Panc1 (cell line): Measurements from ENCODE around the gene SLC9A9. TPM values are rescaled to one million over a fixed set of nuclear protein-coding genes. Genes with fewer than 3 reads are reported as not detected.

Source experiments
- ATAC-seq: fragments of 200-7000 bp; cut with Tn5 transposase; 2 replicates; pipeline ENCODE4 v1.9.1; 2020; ENCODE audit warnings: mild to moderate bottlenecking, moderate library complexity
- BruUV-seq: library from RNA; stranded (reverse); fragments of 400-500 nt; replicated peaks from 2 replicates; lab custom pipeline; 2021; lab: Mats Ljungman, UMichigan
- CTCF ChIA-PET: fragments of 300-600 bp; sonication (Branson Sonifier 250); formaldehyde crosslinking; loops from one replicate; lab custom pipeline; 2022; ENCODE audit warnings: antibody characterized with exemption; lab: Charles Lee
- POLR2A ChIA-PET: fragments of 300-600 bp; sonication (Branson Sonifier 250); formaldehyde crosslinking; loops from one replicate; lab custom pipeline; 2022; ENCODE audit warnings: antibody characterized with exemption; lab: Charles Lee
- DNase-seq: peaks from one replicate; pipeline ENCODE4 v3.0.0-alpha.2; 2010; ENCODE audit warnings: low read depth, low spot score
- H3K27ac ChIP-seq: 2 replicates; pipeline ENCODE4 v1.5.1; 2011; ENCODE audit warnings: mild to moderate bottlenecking, low read length, inconsistent platforms
- H3K27me3 ChIP-seq: fragments of 200-500 bp; sonication (Bioruptor generic); 2 replicates; pipeline ENCODE4 v1.6.0; 2014; ENCODE audit warnings: low read length, inconsistent platforms; ENCODE audit not compliant: control insufficient read depth, insufficient read depth
- H3K36me3 ChIP-seq: fragments of 200-500 bp; sonication (Bioruptor generic); 2 replicates; pipeline ENCODE4 v1.5.1; 2014; ENCODE audit warnings: inconsistent platforms, mild to moderate bottlenecking, low read length, moderate library complexity; ENCODE audit not compliant: control insufficient read depth, insufficient read depth
- H3K4me1 ChIP-seq: 2 replicates; pipeline ENCODE4 v1.5.1; 2011; ENCODE audit warnings: inconsistent platforms, mild to moderate bottlenecking, low read length, moderate library complexity; ENCODE audit not compliant: control insufficient read depth, insufficient read depth
- H3K4me3 ChIP-seq, 2 experiments: 2 replicates each; pipeline ENCODE4 v1.5.1; 2011 to 2012; ENCODE audit warnings: low read depth in 2 of 2, low read length in 2 of 2, mild to moderate bottlenecking in 2 of 2, inconsistent platforms in 1 of 2, moderate library complexity in 1 of 2
- H3K9me3 ChIP-seq: fragments of 200-500 bp; sonication (Bioruptor generic); 2 replicates; pipeline ENCODE4 v1.5.1; 2014; ENCODE audit warnings: low read depth, mild to moderate bottlenecking, inconsistent platforms, low read length, moderate library complexity; ENCODE audit not compliant: control insufficient read depth, insufficient read depth
- CTCF ChIP-seq: fragments of 450-650 bp; IDR thresholded peaks from 2 replicates; pipeline ENCODE4 v1.5.1; 2017; ENCODE audit warnings: mild to moderate bottlenecking
- POLR2AphosphoS5 ChIP-seq: IDR thresholded peaks from 2 replicates; pipeline ENCODE4 v1.6.1; 2012; ENCODE audit warnings: mild to moderate bottlenecking, low read depth, low read length, moderate library complexity
- REST ChIP-seq, 2 experiments: IDR thresholded peaks; 2 replicates each; pipeline ENCODE4 v1.6.1; 2011 to 2012; ENCODE audit warnings: low read depth in 2 of 2, control low read depth in 1 of 2, low read length in 1 of 2, mild to moderate bottlenecking in 1 of 2, moderate library complexity in 1 of 2; ENCODE audit not compliant: insufficient read depth in 1 of 2
- SIN3A ChIP-seq: IDR thresholded peaks from 2 replicates; pipeline ENCODE4 v1.6.1; 2012; ENCODE audit warnings: low read depth, mild to moderate bottlenecking, low read length, moderate library complexity, borderline replicate concordance; ENCODE audit not compliant: insufficient read depth
- TCF7L2 ChIP-seq: IDR thresholded peaks from 2 replicates; pipeline ENCODE4 v1.6.1; 2011; ENCODE audit warnings: mild to moderate bottlenecking, low read depth, low read length, inconsistent platforms
- in situ Hi-C: cut with HindIII; loops from 2 replicates; pipeline ENCODE4 v1.10.0; 2016; ENCODE audit warnings: low sequenced_read_pairs, low pct_unique_long_range_greater_than_20kb
- intact Hi-C: fragments of 100-400 bp; cut with micrococcal nuclease; formaldehyde crosslinking; loops from one replicate; pipeline ENCODE4 v1.10.0; 2022; ENCODE audit not compliant: unreplicated experiment
- total RNA-seq: library from RNA; stranded (reverse); gene quantifications from one replicate; pipeline ENCODE4 v1.2.1, GENCODE V29; 2021; ENCODE audit not compliant: unreplicated experiment

Gene SLC9A9
- total RNA-seq, 1 experiment from 2014 or later, result not detected

- no peak for TF ChIP-seq POLR2AphosphoS5
- no peak for TF ChIP-seq REST (IDR thresholded peaks at IDR 0.05; ENCODE audit: insufficient read depth in 1 of 2, low read depth in 2 of 2, low read length in 1 of 2)
- TF ChIP-seq SIN3A, result no peak
- TF ChIP-seq TCF7L2, result no peak
- Histone ChIP-seq H3K9me3 (no peaks in the 10 kb centered on the region), H3K27ac (no peak overlapping the region), H3K36me3 (no peaks in the 10 kb centered on the region), H3K4me1 (no peaks in the 10 kb centered on the region), H3K4me3 (no peak overlapping the region), H3K27me3 (0 out of 2 replicates have a peak, but pooled peaks cover 2% of the 10 kb centered on the region)
- DNase-seq, result no peak
- POLR2A ChIA-PET, result no interaction called here
- no TSS peak for BruUV-seq
- ATAC-seq, result no peak
- CTCF ChIA-PET, result no interaction called here
- intact Hi-C loops (no loop called here), in situ Hi-C loops (no loop called here)
Observed at GRCh38 chr3:143650827-143651226, 197.4 kb downstream of the SLC9A9 start.

- CTCF ChIA-PET, result no interaction called here
- TF ChIP-seq SIN3A (no peak), CTCF (no peak), REST (IDR thresholded peaks at IDR 0.05; ENCODE audit: insufficient read depth in 1 of 2, low read depth in 2 of 2, low read length in 1 of 2) (no peak), POLR2AphosphoS5 (no peak), TCF7L2 (no peak)
- in situ Hi-C loops, result no loop called here
- Histone ChIP-seq H3K4me3 (no peak overlapping the region), H3K4me1 (no peaks in the 10 kb centered on the region), H3K27me3 (0 out of 2 replicates have a peak, but pooled peaks cover 2% of the 10 kb centered on the region), H3K9me3 (no peaks in the 10 kb centered on the region), H3K36me3 (no peaks in the 10 kb centered on the region), H3K27ac (no peak overlapping the region)
- POLR2A ChIA-PET, result no interaction called here
- no TSS peak for BruUV-seq
- no peak for ATAC-seq
- no peak for DNase-seq
- intact Hi-C loops, result no loop called here
Observed at GRCh38 chr3:143650120-143650519, 198.1 kb downstream of the SLC9A9 start.
